PC-9 (cell line): ENCODE data around the gene CIRBP. TPM values are rescaled to one million over a fixed set of nuclear protein-coding genes. Genes with fewer than 3 reads are reported as not detected.

Experiments used
- BruUV-seq: library from RNA; stranded (reverse); fragments of 400-500 nt; replicated peaks from 2 replicates; lab custom pipeline; 2021; lab: Mats Ljungman, UMichigan
- CTCF ChIA-PET: fragments of 300-600 bp; sonication (Branson Sonifier 250); formaldehyde crosslinking; loops from one replicate; lab custom pipeline; 2022; ENCODE audit warnings: antibody characterized with exemption; lab: Charles Lee
- POLR2A ChIA-PET: fragments of 300-600 bp; sonication (Branson Sonifier 250); formaldehyde crosslinking; loops from one replicate; lab custom pipeline; 2022; ENCODE audit warnings: antibody characterized with exemption; ENCODE audit not compliant: unreplicated experiment; lab: Charles Lee
- DNase-seq, 2 experiments: peaks; one replicate each; pipeline versions ENCODE4 v3.0.0 to v3.0.0-alpha.2; 2015 to 2022; ENCODE audit warnings: mixed read lengths in 1 of 2
- H2AFZ ChIP-seq: fragments of 200-600 bp; sonication (generic); 2 replicates; pipeline ENCODE4 v1.8.1; 2017; ENCODE audit warnings: antibody characterized with exemption
- H3F3A ChIP-seq: fragments of 200-600 bp; sonication (generic); 2 replicates; pipeline ENCODE4 v1.8.1; 2017; ENCODE audit warnings: antibody characterized with exemption, mild to moderate bottlenecking, low read depth; ENCODE audit not compliant: insufficient read depth
- H3K27ac ChIP-seq: fragments of 200-600 bp; sonication (generic); 2 replicates; pipeline ENCODE4 v1.6.1; 2016; ENCODE audit warnings: mixed run types
- H3K27me3 ChIP-seq: fragments of 200-600 bp; sonication (generic); 2 replicates; pipeline ENCODE4 v1.6.1; 2016; ENCODE audit warnings: low read depth, mixed run types; ENCODE audit not compliant: insufficient read depth
- H3K36me3 ChIP-seq: fragments of 200-600 bp; sonication (generic); 2 replicates; pipeline ENCODE4 v1.6.1; 2016; ENCODE audit warnings: low read depth, mixed run types
- H3K4me1 ChIP-seq: fragments of 200-600 bp; sonication (generic); replicated peaks from 2 replicates; pipeline ENCODE4 v1.6.1; 2016; ENCODE audit warnings: mixed run types; ENCODE audit not compliant: insufficient read depth
- H3K4me2 ChIP-seq: fragments of 200-600 bp; sonication (generic); 2 replicates; pipeline ENCODE4 v1.6.1; 2017; ENCODE audit warnings: mixed run types
- H3K4me3 ChIP-seq: fragments of 200-600 bp; sonication (generic); 2 replicates; pipeline ENCODE4 v1.6.1; 2016; ENCODE audit warnings: mixed run types
- H3K79me2 ChIP-seq: fragments of 200-600 bp; sonication (generic); 2 replicates; pipeline ENCODE4 v1.6.1; 2017; ENCODE audit warnings: low read depth, mixed run types
- H3K9me2 ChIP-seq: fragments of 200-600 bp; sonication (generic); 2 replicates; pipeline ENCODE4 v1.8.1; 2017; ENCODE audit warnings: mild to moderate bottlenecking; ENCODE audit not compliant: insufficient read depth
- H3K9me3 ChIP-seq: fragments of 200-600 bp; sonication (generic); 2 replicates; pipeline ENCODE4 v1.8.1; 2016; ENCODE audit warnings: low read depth; ENCODE audit not compliant: insufficient read depth
- H4K20me1 ChIP-seq: fragments of 200-600 bp; sonication (generic); 2 replicates; pipeline ENCODE4 v1.8.1; 2017; ENCODE audit not compliant: insufficient read depth
- CTCF ChIP-seq: fragments of 200-600 bp; sonication (generic); conservative IDR thresholded peaks from 2 replicates; pipeline ENCODE4 v1.6.1; 2017; ENCODE audit warnings: mixed run types, antibody characterized with exemption, mild to moderate bottlenecking, moderate library complexity
- EZH2 ChIP-seq: fragments of 200-600 bp; sonication (generic); IDR thresholded peaks from 2 replicates; pipeline ENCODE4 v1.8.0; 2017; ENCODE audit warnings: antibody characterized with exemption, low read depth
- intact Hi-C: fragments of 100-400 bp; cut with micrococcal nuclease; formaldehyde crosslinking; loops from one replicate; pipeline ENCODE4 v1.10.0; 2022; ENCODE audit not compliant: unreplicated experiment
- total RNA-seq: library from RNA; stranded (reverse); gene quantifications from 2 replicates; pipeline ENCODE4 v1.2.3, GENCODE V29; 2021

Gene CIRBP
- total RNA-seq, 1 experiment from 2014 or later, result 86.9 TPM

- H3F3A ChIP-seq, result no peaks in the 10 kb centered on the region
- H3K9me2 ChIP-seq, result no peaks in the 10 kb centered on the region
- DNase-seq, result no peak
- no peak overlapping the region for H3K4me3 ChIP-seq
- BruUV-seq, result no TSS peak
- peaks cover 6% of the 10 kb centered on the region for H3K79me2 ChIP-seq
- intact Hi-C loops, result no loop called here
- no peak overlapping the region for H3K27ac ChIP-seq
- H3K27me3 ChIP-seq, result no peaks in the 10 kb centered on the region
- H3K4me2 ChIP-seq, result no peak overlapping the region
- no peaks in the 10 kb centered on the region for H3K9me3 ChIP-seq
- ChIA-PET POLR2A (no interaction called here), CTCF (no interaction called here)
- no peak overlapping the region for H2AFZ ChIP-seq
- H3K4me1 ChIP-seq, result no peaks in the 10 kb centered on the region
- peaks cover 11% of the 10 kb centered on the region; the same call in 1 of the 2 replicates for H4K20me1 ChIP-seq
- H3K36me3 ChIP-seq, result no peaks in the 10 kb centered on the region
- TF ChIP-seq EZH2, result no peak
- peak; percentile 51; the same call in 1 of the 2 replicates for TF ChIP-seq CTCF
These were observed 45.9 kb upstream of the CIRBP start for GRCh38 chr19:1223018-1223855.

GRCh38 chr19:1224047-1224825, 44.9 kb upstream of the CIRBP start:
- Histone ChIP-seq H3K4me3 (no peak overlapping the region), H3K4me1 (no peaks in the 10 kb centered on the region), H3K27ac (no peak overlapping the region), H3K9me3 (no peaks in the 10 kb centered on the region), H3K79me2 (no peaks in the 10 kb centered on the region), H3K4me2 (no peak overlapping the region), H4K20me1 (peaks cover 8% of the 10 kb centered on the region; the same call in 1 of the 2 replicates), H3F3A (no peaks in the 10 kb centered on the region), H3K27me3 (no peaks in the 10 kb centered on the region), H3K36me3 (no peaks in the 10 kb centered on the region), H2AFZ (no peak overlapping the region), H3K9me2 (no peaks in the 10 kb centered on the region)
- intact Hi-C loops, result no loop called here
- BruUV-seq, result no TSS peak
- DNase-seq, result no peak
- CTCF ChIA-PET, result interaction anchor here (0.7 kb wide), 1 partner anchor 29 kb away, joined by 3 read pairs; no protein-coding TSS in a partner anchor
- POLR2A ChIA-PET, result interaction anchor here (0.6 kb wide), 1 partner anchor 45 kb away, joined by 5 read pairs; no protein-coding TSS in a partner anchor
- TF ChIP-seq CTCF (no peak), EZH2 (no peak)

GRCh38 chr19:1224847-1225246, 44.3 kb upstream of the CIRBP start:
- ChIA-PET CTCF (interaction anchor here (0.7 kb wide), 1 partner anchor 30 kb away, joined by 3 read pairs; no protein-coding TSS in a partner anchor), POLR2A (interaction anchor here (0.6 kb wide), 2 partner anchors 25 to 44 kb away, joined by 4 to 5 read pairs; no protein-coding TSS in a partner anchor)
- H4K20me1 ChIP-seq, result peaks cover 8% of the 10 kb centered on the region; the same call in 1 of the 2 replicates
- no peaks in the 10 kb centered on the region for H3K79me2 ChIP-seq
- H3K36me3 ChIP-seq, result no peaks in the 10 kb centered on the region
- intact Hi-C loops, result no loop called here
- TF ChIP-seq CTCF, result no peak
- TF ChIP-seq EZH2, result no peak
- DNase-seq, result no peak
- no peaks in the 10 kb centered on the region for H3K27me3 ChIP-seq
- no peak overlapping the region for H3K27ac ChIP-seq
- no peaks in the 10 kb centered on the region for H3F3A ChIP-seq
- no TSS peak for BruUV-seq
- no peak overlapping the region for H3K4me2 ChIP-seq
- H3K9me2 ChIP-seq, result no peaks in the 10 kb centered on the region
- H3K4me3 ChIP-seq, result no peak overlapping the region
- H3K4me1 ChIP-seq, result no peaks in the 10 kb centered on the region
- no peaks in the 10 kb centered on the region for H3K9me3 ChIP-seq
- no peak overlapping the region for H2AFZ ChIP-seq
